HepG2 (cell line): Measurements from ENCODE around the gene ZBTB4. TPM values are rescaled to one million over a fixed set of nuclear protein-coding genes. Genes with fewer than 3 reads are reported as not detected.

Experiments used
- ATAC-seq: fragments of 200-7000 bp; cut with Tn5 transposase; 3 replicates; pipeline ENCODE4 v1.9.1; 2020; ENCODE audit warnings: mild to moderate bottlenecking, moderate library complexity
- BruUV-seq: library from RNA; stranded (reverse); fragments of 400-500 nt; replicated peaks from 2 replicates; lab custom pipeline; 2021; lab: Mats Ljungman, UMichigan
- CTCF ChIA-PET: fragments of 300-600 bp; formaldehyde crosslinking; extraction: SDS; loops from one replicate; lab custom pipeline; 2021; ENCODE audit warnings: low total read pairs, inconsistent platforms, low intra/inter-chr PET ratio; lab: Yijun Ruan, JAX
- POLR2A ChIA-PET: fragments of 350-600 bp; sonication (Branson Sonifier 250); formaldehyde crosslinking; loops from one replicate; lab custom pipeline; 2020; ENCODE audit warnings: antibody characterized with exemption, inconsistent platforms; lab: Yijun Ruan, JAX
- DNase-seq: peaks from one replicate; pipeline ENCODE4 v3.0.0-alpha.2; 2015; ENCODE audit warnings: low spot score
- FAIRE-seq: peaks from 3 replicates; lab custom pipeline; 2011; peaks lifted over from hg19 to GRCh38; lab: Jason Lieb, UNC
- H2AFZ ChIP-seq: one replicate; pipeline ENCODE4 v1.6.1; 2011; ENCODE audit warnings: low read length, inconsistent platforms
- H3K27ac ChIP-seq: fragments of 300-600 bp; 3 replicates; pipeline ENCODE4 v1.8.0; 2011; ENCODE audit warnings: mixed run types, mild to moderate bottlenecking, mixed read lengths, low read length, inconsistent platforms; ENCODE audit not compliant: insufficient read depth; ENCODE audit errors: extremely low read length
- H3K27me3 ChIP-seq, 2 experiments: fragments of 200-600 bp in 1 of 2; 2 replicates in 1 of 2; 3 replicates in 1 of 2; pipeline versions ENCODE4 v1.6.0 to v1.8.0; 2011; ENCODE audit warnings: low read length in 2 of 2, mild to moderate bottlenecking in 2 of 2, moderate library complexity in 2 of 2, inconsistent platforms in 1 of 2; ENCODE audit not compliant: insufficient read depth in 2 of 2, control insufficient read depth in 1 of 2
- H3K36me3 ChIP-seq, 2 experiments: fragments of 200-600 bp in 1 of 2; replicated peaks in 1 of 2; 2 replicates in 1 of 2; 3 replicates in 1 of 2; pipeline versions ENCODE4 v1.5.1 to v1.8.0; 2011; ENCODE audit warnings: low read length in 2 of 2, inconsistent platforms in 1 of 2; ENCODE audit not compliant: insufficient read depth in 2 of 2, control insufficient read depth in 1 of 2
- H3K4me1 ChIP-seq: 2 replicates; pipeline ENCODE4 v1.5.1; 2012; ENCODE audit warnings: low read length, inconsistent platforms; ENCODE audit not compliant: insufficient read depth
- H3K4me2 ChIP-seq: 2 replicates; pipeline ENCODE4 v1.6.0; 2011; ENCODE audit warnings: low read depth, low read length, inconsistent platforms
- H3K4me3 ChIP-seq, 3 experiments: fragments of 200-600 bp in 1 of 3; sonication (generic), shearing (Covaris generic) in 1 of 3; replicated peaks in 1 of 3; 2 replicates each; pipeline ENCODE4 v1.5.1; 2011 to 2016; ENCODE audit warnings: low read length in 3 of 3, inconsistent platforms in 2 of 3, low read depth in 2 of 3, mild to moderate bottlenecking in 2 of 3, control low read depth in 1 of 3, mixed read lengths in 1 of 3; ENCODE audit not compliant: insufficient read depth in 1 of 3
- H3K79me2 ChIP-seq: one replicate; pipeline ENCODE4 v1.6.1; 2011; ENCODE audit warnings: low read length, inconsistent platforms; ENCODE audit not compliant: insufficient read depth
- H3K9ac ChIP-seq: 2 replicates; pipeline ENCODE4 v1.6.0; 2011; ENCODE audit warnings: mild to moderate bottlenecking, low read depth, low read length, inconsistent platforms; ENCODE audit not compliant: insufficient read depth
- H3K9me3 ChIP-seq: 2 replicates; pipeline ENCODE4 v1.5.1; 2012; ENCODE audit warnings: mild to moderate bottlenecking, low read length
- H4K20me1 ChIP-seq: 2 replicates; pipeline ENCODE4 v1.6.0; 2011; ENCODE audit warnings: inconsistent platforms, mild to moderate bottlenecking, low read length, moderate library complexity; ENCODE audit not compliant: insufficient read depth
- ARNTL ChIP-seq: sonication (generic); formaldehyde crosslinking; IDR thresholded peaks from 2 replicates; pipeline ENCODE4 v1.4.0; 2020; ENCODE audit warnings: mild to moderate bottlenecking, missing genetic modification reagents
- BCL3 ChIP-seq: sonication (generic); formaldehyde crosslinking; IDR thresholded peaks from 2 replicates; pipeline ENCODE4 v1.5.1; 2020; ENCODE audit warnings: mild to moderate bottlenecking, missing genetic modification reagents, moderate library complexity
- BRF2 ChIP-seq: sonication (generic); formaldehyde crosslinking; IDR thresholded peaks from 2 replicates; pipeline ENCODE4 v1.8.1; 2022; ENCODE audit warnings: mild to moderate bottlenecking, missing genetic modification reagents
- CHCHD3 ChIP-seq: sonication (generic); formaldehyde crosslinking; IDR thresholded peaks from 2 replicates; pipeline ENCODE4 v1.8.0; 2022; ENCODE audit warnings: mild to moderate bottlenecking, missing genetic modification reagents, moderate library complexity
- FIP1L1 ChIP-seq: fragments of 200-400 bp; formaldehyde crosslinking; IDR thresholded peaks from 2 replicates; pipeline ENCODE4 v1.6.1; 2018; ENCODE audit warnings: low read depth, mild to moderate bottlenecking, low read length, moderate library complexity, borderline replicate concordance; ENCODE audit not compliant: insufficient read depth
- MIXL1 ChIP-seq: IDR thresholded peaks from 2 replicates; pipeline ENCODE4 v1.6.1; 2016
- SOX5 ChIP-seq: IDR thresholded peaks from 2 replicates; pipeline ENCODE4 v1.6.1; 2016; ENCODE audit warnings: borderline replicate concordance
- TERF1 ChIP-seq: sonication (generic); formaldehyde crosslinking; IDR thresholded peaks from 2 replicates; pipeline ENCODE4 v1.8.0; 2022; ENCODE audit warnings: mild to moderate bottlenecking, missing genetic modification reagents, moderate library complexity
- XBP1 ChIP-seq: sonication (generic); formaldehyde crosslinking; IDR thresholded peaks from 2 replicates; pipeline ENCODE4 v1.5.0; 2020; ENCODE audit warnings: missing genetic modification reagents
- ZNF317 ChIP-seq: sonication (generic); formaldehyde crosslinking; IDR thresholded peaks from 2 replicates; pipeline ENCODE4 v1.5.0; 2020; ENCODE audit warnings: mild to moderate bottlenecking, missing genetic modification reagents
- ZNF33B ChIP-seq: sonication (generic); formaldehyde crosslinking; IDR thresholded peaks from 2 replicates; pipeline ENCODE4 v1.5.1; 2020; ENCODE audit warnings: mild to moderate bottlenecking, missing genetic modification reagents
- ZNF552 ChIP-seq: sonication (generic); formaldehyde crosslinking; IDR thresholded peaks from 2 replicates; pipeline ENCODE4 v1.9.0; 2022; ENCODE audit warnings: missing genetic modification reagents, mild to moderate bottlenecking, borderline replicate concordance
- ZNF562 ChIP-seq: sonication (generic); formaldehyde crosslinking; IDR thresholded peaks from 2 replicates; pipeline ENCODE4 v1.8.0; 2022; ENCODE audit warnings: missing genetic modification reagents, borderline replicate concordance
- ZNF605 ChIP-seq: sonication (generic); formaldehyde crosslinking; IDR thresholded peaks from 2 replicates; pipeline ENCODE4 v1.8.0; 2022; ENCODE audit warnings: mild to moderate bottlenecking, missing genetic modification reagents
- ZNF674 ChIP-seq: sonication (generic); formaldehyde crosslinking; IDR thresholded peaks from 2 replicates; pipeline ENCODE4 v1.5.0; 2020; ENCODE audit warnings: low read depth, mild to moderate bottlenecking, missing genetic modification reagents
- ZNF691 ChIP-seq: sonication (generic); formaldehyde crosslinking; IDR thresholded peaks from 2 replicates; pipeline ENCODE4 v1.4.0; 2020; ENCODE audit warnings: missing genetic modification reagents, low read depth, mild to moderate bottlenecking, borderline replicate concordance
- ZNF713 ChIP-seq: sonication (generic); formaldehyde crosslinking; IDR thresholded peaks from 2 replicates; pipeline ENCODE4 v1.4.0; 2020; ENCODE audit warnings: mild to moderate bottlenecking, missing genetic modification reagents
- ZNF747 ChIP-seq: sonication (generic); formaldehyde crosslinking; IDR thresholded peaks from 2 replicates; pipeline ENCODE4 v1.8.1; 2023; ENCODE audit warnings: missing genetic modification reagents, mild to moderate bottlenecking, borderline replicate concordance
- ZNF883 ChIP-seq: sonication (generic); formaldehyde crosslinking; IDR thresholded peaks from 2 replicates; pipeline ENCODE4 v1.5.1; 2020; ENCODE audit warnings: mild to moderate bottlenecking, missing genetic modification reagents; ENCODE audit errors: not compliant biosample characterization
- WGBS: methylation state at CpG from one replicate; pipeline ENCODE4 v1.1.6; 2017; ENCODE audit warnings: low lambda C conversion rate; 5-methylcytosine and 5-hydroxymethylcytosine counted together
- in situ Hi-C: cut with HindIII; loops from 2 replicates; pipeline ENCODE4 v1.10.0; 2017; ENCODE audit warnings: low pct_unique_long_range_greater_than_20kb; ENCODE audit not compliant: extremely low pct_ligation_motif_present
- intact Hi-C: fragments of 100-400 bp; cut with micrococcal nuclease; formaldehyde crosslinking; loops from one replicate; pipeline ENCODE4 v1.10.0; 2022; ENCODE audit not compliant: unreplicated experiment
- polyA plus RNA-seq, 8 experiments: library from polyadenylated mRNA; depleted of rRNA in 3 of 8; stranded (reverse) in 7 of 8; unstranded in 1 of 8; fragments of >200 nt; fragmentation: Illumina TruSeq in 4 of 8; extraction: Trizol in 4 of 8; gene quantifications; 2 replicates each; pipeline versions ENCODE4 v1.2.1 to v1.2.3, GENCODE V29; 2011 to 2016; ENCODE audit warnings: low read depth in 4 of 8, missing spikeins in 1 of 8, mixed read lengths in 1 of 8; ENCODE audit not compliant: insufficient read depth in 1 of 8
- total RNA-seq, 5 experiments: library from RNA; depleted of rRNA; stranded (reverse); fragments of >200 nt; fragmentation: Illumina TruSeq; extraction: Trizol; gene quantifications; 2 replicates each; pipeline ENCODE4 v1.2.3, GENCODE V29; 2016; ENCODE audit warnings: low read depth in 1 of 5

ZBTB4 gene
- total and polyA plus RNA-seq, 2 of the 13 experiments (the other 11 are each of a cell fraction or from before 2014, with no cell fraction given), result 4.3 to 7.4 TPM

GRCh38 chr17:7459961-7460545, 19.4 kb downstream of the ZBTB4 start:
- H3K9ac ChIP-seq, result no peak overlapping the region
- H3K4me1 ChIP-seq, result no peaks in the 10 kb centered on the region
- FAIRE-seq, result no peak
- DNase-seq, result no peak
- no peak overlapping the region for H3K4me3 ChIP-seq
- H3K27me3 ChIP-seq, result no peaks in the 10 kb centered on the region
- no peak overlapping the region for H3K27ac ChIP-seq
- in situ Hi-C loops (no loop called here), intact Hi-C loops (no loop called here)
- BruUV-seq, result no TSS peak
- H4K20me1 ChIP-seq, result no peaks in the 10 kb centered on the region; the same call in 1 of the 2 replicates
- H2AFZ ChIP-seq, result no peak overlapping the region
- ChIA-PET POLR2A (no interaction called here), CTCF (no interaction called here)
- WGBS, result 89% methylated on average over 3 of the region's 3 CpGs
- no peaks in the 10 kb centered on the region; a peak in 1 of 5 replicates for H3K36me3 ChIP-seq
- H3K4me2 ChIP-seq, result no peak overlapping the region
- no peaks in the 10 kb centered on the region for H3K79me2 ChIP-seq
- ATAC-seq, result no peak
- no peak for TF ChIP-seq BCL3 (CRISPR knock-in tag)
- no peak for TF ChIP-seq ZNF883 (CRISPR knock-in tag)
- no peak for TF ChIP-seq ZNF562
- no peak for TF ChIP-seq TERF1 (CRISPR knock-in tag)
- TF ChIP-seq ARNTL (CRISPR knock-in tag), result no peak
- no peak for TF ChIP-seq XBP1 (CRISPR knock-in tag)
- TF ChIP-seq FIP1L1, result no peak
- TF ChIP-seq ZNF674 (CRISPR knock-in tag), result no peak
- TF ChIP-seq CHCHD3 (CRISPR knock-in tag), result no peak
- no peak for TF ChIP-seq ZNF691 (CRISPR knock-in tag)
- TF ChIP-seq MIXL1 (CRISPR knock-in tag), result no peak
- no peak for TF ChIP-seq SOX5 (CRISPR knock-in tag)
- TF ChIP-seq ZNF747 (CRISPR knock-in tag), result no peak
- no peak for TF ChIP-seq ZNF552 (CRISPR knock-in tag)
- TF ChIP-seq ZNF33B, result no peak
- TF ChIP-seq ZNF317 (CRISPR knock-in tag), result no peak
- TF ChIP-seq ZNF713 (CRISPR knock-in tag), result no peak
- TF ChIP-seq BRF2, result no peak
- TF ChIP-seq ZNF605 (CRISPR knock-in tag), result no peak
- TF ChIP-seq, all 625 proteins: peak for 0
- H3K9me3 ChIP-seq, result no peaks in the 10 kb centered on the region
